Measurements from ENCODE around the gene COA6. TPM values are rescaled to one million over a fixed set of nuclear protein-coding genes. Genes with fewer than 3 reads are reported as not detected.

The COA6 gene
- total and polyA plus RNA-seq, 8 donors: 23.3 to 27.4 (median 24.5) TPM

DNA sequence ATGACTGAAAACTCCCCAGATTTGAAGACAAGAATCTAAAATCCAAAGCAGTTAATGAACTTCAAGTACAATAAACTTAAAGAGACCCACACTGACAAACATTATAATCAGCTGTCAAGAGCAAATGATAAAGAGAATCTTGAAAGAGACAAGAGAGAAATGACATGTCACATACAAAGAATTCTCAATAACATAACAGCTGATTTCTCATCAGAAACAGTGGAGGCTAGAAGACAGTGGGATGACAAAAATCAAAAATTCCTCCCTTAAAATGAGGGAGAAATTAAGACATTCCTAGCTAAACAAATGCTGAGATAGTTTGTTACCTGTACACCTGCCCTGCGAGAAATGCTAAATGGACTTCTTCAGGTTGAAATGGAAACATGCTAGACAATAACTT lies 36.0 kb upstream of the COA6 start:
- H3K27ac ChIP-seq: no peak overlapping the region
- H3K9me3 ChIP-seq: peaks cover 0 to 30% of the 10 kb centered on the region in 2 donors
- H3K27me3 ChIP-seq: no peaks in the 10 kb centered on the region
- no peak for TF ChIP-seq CTCF (IDR thresholded peaks at IDR 0.05)
- H3K4me3 ChIP-seq: no peak overlapping the region
- intact Hi-C loops (cut with DNase I): no loop called here
- H3K4me1 ChIP-seq: no peaks in the 10 kb centered on the region
- no peaks in the 10 kb centered on the region for H3K36me3 ChIP-seq
- no peak for DNase-seq
- ATAC-seq: no peak

- Histone ChIP-seq H3K27ac (no peak overlapping the region), H3K27me3 (no peaks in the 10 kb centered on the region), H3K9me3 (peaks cover 0 to 30% of the 10 kb centered on the region in 2 donors), H3K36me3 (no peaks in the 10 kb centered on the region), H3K4me1 (no peaks in the 10 kb centered on the region), H3K4me3 (no peak overlapping the region)
- DNase-seq: no peak
- TF ChIP-seq CTCF (IDR thresholded peaks at IDR 0.05): no peak
- intact Hi-C loops (cut with DNase I): no loop called here
- ATAC-seq: no peak
Measured at GRCh38 chr1:234340528-234340927, 32.7 kb upstream of the COA6 start.

DNA sequence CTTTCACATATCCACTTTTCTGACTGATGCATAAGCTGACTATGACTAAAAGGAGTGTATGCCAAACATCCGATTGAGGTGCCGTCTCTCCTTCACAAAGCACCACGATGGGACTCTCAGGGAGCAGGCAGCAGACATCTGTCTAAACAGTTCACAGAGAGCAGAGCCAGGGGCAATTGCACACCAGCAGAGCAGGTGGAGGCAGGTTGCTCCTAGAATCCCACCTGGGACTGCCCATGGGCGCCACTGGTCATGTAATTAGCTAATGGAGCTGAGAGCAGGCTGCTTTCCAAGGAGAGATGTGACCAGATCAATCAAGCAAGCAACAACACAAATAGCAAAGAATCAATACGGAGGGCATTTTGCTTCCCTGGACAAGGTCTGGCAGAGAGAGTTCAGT lies 30.5 kb upstream of the COA6 start:
- H3K4me1 ChIP-seq: no peaks in the 10 kb centered on the region
- no peaks in the 10 kb centered on the region for H3K36me3 ChIP-seq
- H3K4me3 ChIP-seq: no peak overlapping the region
- H3K27ac ChIP-seq: no peak overlapping the region
- intact Hi-C loops (cut with DNase I): no loop called here
- no peak for ATAC-seq
- H3K27me3 ChIP-seq: no peaks in the 10 kb centered on the region
- TF ChIP-seq CTCF (IDR thresholded peaks at IDR 0.05): no peak
- peak in 1 of 4 donors; percentile 34 for DNase-seq
- peaks cover 0 to 15% of the 10 kb centered on the region in 2 donors for H3K9me3 ChIP-seq

GRCh38 chr1:234345237-234345636 lies 28.0 kb upstream of the COA6 start:
- DNase-seq: no peak
- ATAC-seq: no peak
- no peak for TF ChIP-seq CTCF (IDR thresholded peaks at IDR 0.05)
- Histone ChIP-seq H3K9me3 (peaks cover 0 to 4% of the 10 kb centered on the region in 2 donors), H3K27me3 (no peaks in the 10 kb centered on the region), H3K27ac (no peak overlapping the region), H3K4me3 (no peak overlapping the region), H3K36me3 (no peaks in the 10 kb centered on the region), H3K4me1 (no peaks in the 10 kb centered on the region)
- intact Hi-C loops (cut with DNase I): no loop called here

- Histone ChIP-seq H3K36me3 (no peaks in the 10 kb centered on the region), H3K27me3 (peaks cover 0 to 11% of the 10 kb centered on the region in 2 donors), H3K4me1 (no peaks in the 10 kb centered on the region), H3K9me3 (no peaks in the 10 kb centered on the region), H3K4me3 (no peak overlapping the region), H3K27ac (no peak overlapping the region)
- intact Hi-C loops (cut with DNase I): no loop called here
- no peak for TF ChIP-seq CTCF (IDR thresholded peaks at IDR 0.05)
- ATAC-seq: no peak
- DNase-seq: no peak
Measured at GRCh38 chr1:234348964-234349363, 24.3 kb upstream of the COA6 start.

All from left lung (tissue), 10 donors.